ENCODE results near the gene SPHKAP. TPM values are rescaled to one million over a fixed set of nuclear protein-coding genes. Genes with fewer than 3 reads are reported as not detected.
"Not testable (repeated sequence)": the region's sequence is repeated elsewhere in the genome, so short reads cannot be mapped to it uniquely, and the experiment has no call there.

SPHKAP gene
- total RNA-seq, 2 donors from 2014 or later, result not detected

- Histone ChIP-seq H3K9me3 (no peaks in the 10 kb centered on the region), H3K36me3 (replicated peaks in 1 of 2; ENCODE audit: insufficient read depth in 1 of 2, low read depth in 2 of 2) (no peaks in the 10 kb centered on the region), H3K27ac (no peak overlapping the region), H3K4me1 (no peaks in the 10 kb centered on the region), H3K27me3 (no peaks in the 10 kb centered on the region), H3K4me3 (no peak overlapping the region)
- ATAC-seq, result no peak
- 84 to 90% methylated on average over 2 of the region's 2 CpGs for WGBS, 2 donors
- no peak for DNase-seq
- intact Hi-C loops (cut with DNase I), result no loop called here
- no peak for TF ChIP-seq POLR2A (IDR thresholded peaks at IDR 0.05)
- TF ChIP-seq, protein P1, sequence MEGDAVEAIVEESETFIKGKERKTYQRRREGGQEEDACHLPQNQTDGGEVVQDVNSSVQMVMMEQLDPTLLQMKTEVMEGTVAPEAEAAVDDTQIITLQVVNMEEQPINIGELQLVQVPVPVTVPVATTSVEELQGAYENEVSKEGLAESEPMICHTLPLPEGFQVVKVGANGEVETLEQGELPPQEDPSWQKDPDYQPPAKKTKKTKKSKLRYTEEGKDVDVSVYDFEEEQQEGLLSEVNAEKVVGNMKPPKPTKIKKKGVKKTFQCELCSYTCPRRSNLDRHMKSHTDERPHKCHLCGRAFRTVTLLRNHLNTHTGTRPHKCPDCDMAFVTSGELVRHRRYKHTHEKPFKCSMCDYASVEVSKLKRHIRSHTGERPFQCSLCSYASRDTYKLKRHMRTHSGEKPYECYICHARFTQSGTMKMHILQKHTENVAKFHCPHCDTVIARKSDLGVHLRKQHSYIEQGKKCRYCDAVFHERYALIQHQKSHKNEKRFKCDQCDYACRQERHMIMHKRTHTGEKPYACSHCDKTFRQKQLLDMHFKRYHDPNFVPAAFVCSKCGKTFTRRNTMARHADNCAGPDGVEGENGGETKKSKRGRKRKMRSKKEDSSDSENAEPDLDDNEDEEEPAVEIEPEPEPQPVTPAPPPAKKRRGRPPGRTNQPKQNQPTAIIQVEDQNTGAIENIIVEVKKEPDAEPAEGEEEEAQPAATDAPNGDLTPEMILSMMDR (IDR thresholded peaks at IDR 0.05), result no peak
Observed at GRCh38 chr2:227942965-227943364, 238.5 kb downstream of the SPHKAP start.

- H3K4me1 ChIP-seq, result no peaks in the 10 kb centered on the region
- H3K9me3 ChIP-seq, result no peaks in the 10 kb centered on the region
- no peak overlapping the region for H3K4me3 ChIP-seq
- 82 to 88% methylated on average over 2 of the region's 2 CpGs for WGBS, 2 donors
- H3K36me3 ChIP-seq (replicated peaks in 1 of 2; ENCODE audit: insufficient read depth in 1 of 2, low read depth in 2 of 2), result no peaks in the 10 kb centered on the region
- DNase-seq (no peak), ATAC-seq (no peak)
- H3K27me3 ChIP-seq, result no peaks in the 10 kb centered on the region
- TF ChIP-seq POLR2A (IDR thresholded peaks at IDR 0.05), result no peak
- TF ChIP-seq, protein P1 (IDR thresholded peaks at IDR 0.05), result no peak
- no peak overlapping the region for H3K27ac ChIP-seq
- intact Hi-C loops (cut with DNase I), result no loop called here
Observed at GRCh38 chr2:227942021-227942420, 239.5 kb downstream of the SPHKAP start.

DNA sequence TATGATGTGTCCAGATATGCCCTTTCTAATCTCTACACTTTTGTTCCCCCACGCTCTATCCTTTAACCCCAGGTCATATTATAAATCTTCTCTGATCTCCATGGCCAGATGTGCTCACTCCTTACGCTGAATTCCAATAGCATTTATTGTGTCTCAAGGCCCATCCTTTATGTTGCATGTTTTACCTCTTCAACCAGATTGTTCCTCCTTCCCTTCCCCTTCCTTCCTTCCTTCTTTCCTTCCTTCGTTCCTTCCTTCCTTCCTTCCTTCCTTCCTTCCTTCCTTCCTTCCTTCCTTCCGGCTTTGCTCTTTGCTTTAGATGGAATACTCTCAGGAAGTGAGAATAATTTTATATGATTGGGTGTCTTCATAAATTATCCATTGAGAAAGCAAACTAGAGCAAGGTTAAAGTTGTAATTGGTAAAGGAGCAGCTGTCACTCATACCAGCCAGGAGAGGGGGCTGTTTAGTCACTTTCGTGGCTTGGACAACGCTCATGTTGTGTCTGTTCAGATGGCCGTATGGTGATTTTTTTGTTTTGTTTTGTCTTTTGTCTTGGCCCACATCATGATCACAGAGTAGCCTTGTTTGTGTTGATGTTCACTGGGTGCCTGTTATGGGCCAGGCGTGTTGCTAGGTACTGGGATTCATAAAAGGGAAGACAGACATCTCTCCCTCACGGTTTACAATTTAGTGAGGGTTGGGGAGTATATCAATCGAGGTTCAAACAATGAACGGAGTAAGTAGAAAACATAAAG, 242.0 kb downstream of the SPHKAP start:
- no peak for ATAC-seq
- Histone ChIP-seq H3K4me1 (no peaks in the 10 kb centered on the region), H3K4me3 (no peak overlapping the region), H3K36me3 (replicated peaks in 1 of 2; ENCODE audit: insufficient read depth in 1 of 2, low read depth in 2 of 2) (no peaks in the 10 kb centered on the region), H3K27me3 (no peaks in the 10 kb centered on the region), H3K27ac (no peak overlapping the region), H3K9me3 (no peaks in the 10 kb centered on the region)
- 36 to 43% methylated on average over 11 of the region's 11 CpGs for WGBS, 2 donors
- peak in 3 of 4 donors; percentile 15 to 27 (median 19) for DNase-seq
- intact Hi-C loops (cut with DNase I), result no loop called here
- TF ChIP-seq, protein P1 (IDR thresholded peaks at IDR 0.05), result peak in 6 of 7 experiments; percentile 23 to 53 (median 41)
- TF ChIP-seq POLR2A (IDR thresholded peaks at IDR 0.05), result no peak

DNA sequence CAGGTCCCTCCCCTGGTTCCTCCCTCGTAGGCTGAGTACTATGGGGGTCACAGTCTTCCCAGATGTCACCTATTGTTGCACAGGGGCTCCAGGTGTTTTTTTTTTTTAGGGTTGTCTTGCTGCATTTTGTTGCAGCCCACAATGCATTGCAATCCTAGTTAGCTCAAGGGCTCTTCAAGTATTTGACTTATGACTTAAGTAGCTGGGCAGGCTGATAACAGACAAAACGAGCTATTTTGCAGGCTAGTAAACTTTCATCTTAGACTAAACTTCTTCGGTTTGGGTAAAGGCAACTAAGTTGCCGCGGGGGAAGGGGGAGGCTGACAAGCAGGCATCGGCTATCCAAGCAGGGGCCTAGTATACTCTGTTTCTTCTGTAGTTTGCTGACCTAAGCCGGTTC, 245.2 kb downstream of the SPHKAP start:
- H3K27ac ChIP-seq; H3K4me3 ChIP-seq; H3K9me3 ChIP-seq; H3K27me3 ChIP-seq; intact Hi-C loops (cut with DNase I); H3K4me1 ChIP-seq; H3K36me3 ChIP-seq (replicated peaks in 1 of 2; ENCODE audit: insufficient read depth in 1 of 2, low read depth in 2 of 2); DNase-seq; ATAC-seq: not testable (repeated sequence)
- 79 to 83% methylated on average over 7 of the region's 7 CpGs for WGBS, 2 donors

DNA sequence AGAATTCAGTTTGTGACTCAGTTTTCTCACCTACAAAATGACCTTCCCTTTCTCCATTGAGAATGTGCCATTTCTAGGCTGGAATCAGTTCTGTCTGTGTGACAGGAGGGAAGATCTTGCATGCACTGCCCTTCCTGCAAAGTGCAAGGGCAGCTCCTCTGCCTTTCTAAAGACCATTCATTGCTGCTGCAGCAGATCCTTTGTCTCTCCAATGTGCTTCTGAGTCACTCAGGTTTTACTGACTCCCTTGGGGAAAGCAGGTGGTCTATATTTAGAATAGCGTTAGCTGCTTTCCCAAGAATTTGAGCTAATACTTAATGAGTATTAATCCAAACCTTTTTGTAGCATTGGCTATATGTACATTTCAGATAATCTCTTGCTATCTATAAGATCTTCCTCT, 247.6 kb downstream of the SPHKAP start:
- ATAC-seq, result no peak
- intact Hi-C loops (cut with DNase I), result no loop called here
- H3K36me3 ChIP-seq (replicated peaks in 1 of 2; ENCODE audit: insufficient read depth in 1 of 2, low read depth in 2 of 2), result no peaks in the 10 kb centered on the region
- no peak overlapping the region for H3K27ac ChIP-seq
- no peaks in the 10 kb centered on the region for H3K27me3 ChIP-seq
- no peak for DNase-seq
- WGBS, 2 donors, result 76 to 91% methylated on average over 1 of the region's 1 CpG
- TF ChIP-seq POLR2A (IDR thresholded peaks at IDR 0.05), result no peak
- TF ChIP-seq, protein P1 (IDR thresholded peaks at IDR 0.05), result no peak
- no peaks in the 10 kb centered on the region for H3K9me3 ChIP-seq
- no peak overlapping the region for H3K4me3 ChIP-seq
- H3K4me1 ChIP-seq, result no peaks in the 10 kb centered on the region
